Suprapubic skin (tissue), 4 donors: ENCODE measurements around the gene PANK4. TPM values are rescaled to one million over a fixed set of nuclear protein-coding genes. Genes with fewer than 3 reads are reported as not detected.

Source experiments
- DNase-seq, 2 donors: peaks; one replicate each; pipeline ENCODE4 v3.0.0-alpha.2; 2019; ENCODE audit warnings: low spot score in 2 of 2
- H3K27ac ChIP-seq: fragments of 200-600 bp; sonication (generic); one replicate; pipeline ENCODE4 v1.5.1; 2019
- H3K27me3 ChIP-seq: fragments of 200-600 bp; sonication (generic); one replicate; pipeline ENCODE4 v1.5.1; 2019
- H3K36me3 ChIP-seq: fragments of 200-600 bp; sonication (generic); one replicate; pipeline ENCODE4 v1.5.1; 2019
- H3K4me1 ChIP-seq: fragments of 200-600 bp; sonication (generic); one replicate; pipeline ENCODE4 v1.5.1; 2019
- H3K4me3 ChIP-seq: fragments of 200-600 bp; sonication (generic); one replicate; pipeline ENCODE4 v1.5.1; 2019; ENCODE audit warnings: mild to moderate bottlenecking
- H3K9me3 ChIP-seq: fragments of 200-600 bp; sonication (generic); one replicate; pipeline ENCODE4 v1.5.1; 2019
- CTCF ChIP-seq, 2 donors: fragments of 200-600 bp in 1 of 2; fragments of 450-650 bp in 1 of 2; sonication (generic) in 1 of 2; IDR thresholded peaks; one replicate each; pipeline ENCODE4 v1.5.1; 2016 to 2019; ENCODE audit warnings: antibody characterized with exemption in 2 of 2, mild to moderate bottlenecking in 1 of 2, moderate library complexity in 1 of 2
- EP300 ChIP-seq: sonication (generic); formaldehyde crosslinking; IDR thresholded peaks from one replicate; pipeline ENCODE4 v1.6.1; 2017; ENCODE audit warnings: antibody characterized with exemption
- POLR2A ChIP-seq, 2 donors: fragments of 450-650 bp; IDR thresholded peaks; one replicate each; pipeline ENCODE4 v1.6.1; 2017; ENCODE audit warnings: antibody characterized with exemption in 2 of 2, mild to moderate bottlenecking in 2 of 2, moderate library complexity in 2 of 2
- POLR2AphosphoS5 ChIP-seq, 3 donors: sonication (generic); formaldehyde crosslinking; IDR thresholded peaks; one replicate each; pipeline ENCODE4 v1.6.1; 2017; ENCODE audit warnings: antibody characterized with exemption in 3 of 3
- WGBS: methylation state at CpG from one replicate; pipeline ENCODE4 v1.1.5; 2018; 5-methylcytosine and 5-hydroxymethylcytosine counted together
- total RNA-seq, 4 donors: library from RNA; depleted of rRNA; stranded (reverse); fragments of >200 nt; gene quantifications; one replicate each; pipeline ENCODE4 v1.1.0, GENCODE V29; 2016

Gene PANK4
- total RNA-seq, 4 donors from 2014 or later: 17.7 to 36.0 (median 29.7) TPM

GRCh38 chr1:2506901-2507565, 19.4 kb downstream of the PANK4 start:
- peaks cover 49% of the 10 kb centered on the region for H3K36me3 ChIP-seq
- TF ChIP-seq POLR2A (IDR thresholded peaks at IDR 0.05) (no peak), POLR2AphosphoS5 (IDR thresholded peaks at IDR 0.05) (no peak), EP300 (no peak), CTCF (IDR thresholded peaks at IDR 0.05) (no peak)
- peaks cover 18% of the 10 kb centered on the region for H3K4me1 ChIP-seq
- DNase-seq: no peak
- 63% methylated on average over 6 of the region's 15 CpGs for WGBS
- peaks cover 27% of the 10 kb centered on the region for H3K27me3 ChIP-seq
- no peak overlapping the region for H3K27ac ChIP-seq
- H3K4me3 ChIP-seq: no peak overlapping the region
- no peaks in the 10 kb centered on the region for H3K9me3 ChIP-seq

GRCh38 chr1:2506007-2506860, 20.2 kb downstream of the PANK4 start:
- no peak for DNase-seq
- Histone ChIP-seq H3K27me3 (peaks cover 35% of the 10 kb centered on the region), H3K4me1 (peaks cover 18% of the 10 kb centered on the region), H3K36me3 (peaks cover 47% of the 10 kb centered on the region), H3K27ac (no peak overlapping the region), H3K4me3 (no peak overlapping the region), H3K9me3 (no peaks in the 10 kb centered on the region)
- TF ChIP-seq POLR2AphosphoS5 (IDR thresholded peaks at IDR 0.05) (no peak), EP300 (no peak), CTCF (IDR thresholded peaks at IDR 0.05) (no peak), POLR2A (IDR thresholded peaks at IDR 0.05) (no peak)
- 63% methylated on average over 7 of the region's 30 CpGs for WGBS

- H3K27me3 ChIP-seq: peaks cover 39% of the 10 kb centered on the region
These were observed 20.9 kb downstream of the PANK4 start for GRCh38 chr1:2505461-2505994.

GRCh38 chr1:2504949-2505272, 21.5 kb downstream of the PANK4 start:
- H3K4me3 ChIP-seq: no peak overlapping the region
- DNase-seq: no peak
- WGBS: no CpG with 5 or more reads among the region's 22 CpGs
- H3K27ac ChIP-seq: no peak overlapping the region
- TF ChIP-seq POLR2A (IDR thresholded peaks at IDR 0.05): no peak
- TF ChIP-seq CTCF (IDR thresholded peaks at IDR 0.05): no peak
- TF ChIP-seq POLR2AphosphoS5 (IDR thresholded peaks at IDR 0.05): no peak
- no peak for TF ChIP-seq EP300
- H3K36me3 ChIP-seq: peaks cover 34% of the 10 kb centered on the region
- H3K9me3 ChIP-seq: no peaks in the 10 kb centered on the region
- peaks cover 22% of the 10 kb centered on the region for H3K4me1 ChIP-seq
- peaks cover 39% of the 10 kb centered on the region for H3K27me3 ChIP-seq

More at GRCh38 chr1:2505461-2505994, 20.9 kb downstream of the PANK4 start:
- peaks cover 40% of the 10 kb centered on the region for H3K36me3 ChIP-seq
- no peak overlapping the region for H3K4me3 ChIP-seq
- peaks cover 18% of the 10 kb centered on the region for H3K4me1 ChIP-seq
- H3K27ac ChIP-seq: no peak overlapping the region
- 61% methylated on average over 17 of the region's 21 CpGs for WGBS
- TF ChIP-seq POLR2A (IDR thresholded peaks at IDR 0.05): no peak
- no peaks in the 10 kb centered on the region for H3K9me3 ChIP-seq
- no peak for DNase-seq

GRCh38 chr1:2504225-2504948, 22.0 kb downstream of the PANK4 start:
- DNase-seq: no peak
- 60% methylated on average over 9 of the region's 36 CpGs for WGBS
- no peak for TF ChIP-seq CTCF (IDR thresholded peaks at IDR 0.05)
- TF ChIP-seq POLR2AphosphoS5 (IDR thresholded peaks at IDR 0.05): no peak
- no peak for TF ChIP-seq POLR2A (IDR thresholded peaks at IDR 0.05)
- no peak for TF ChIP-seq EP300
- no peaks in the 10 kb centered on the region for H3K9me3 ChIP-seq
- H3K27ac ChIP-seq: no peak overlapping the region
- H3K4me3 ChIP-seq: no peak overlapping the region
- H3K36me3 ChIP-seq: peaks cover 29% of the 10 kb centered on the region
- peaks cover 26% of the 10 kb centered on the region for H3K4me1 ChIP-seq
- H3K27me3 ChIP-seq: peaks cover 42% of the 10 kb centered on the region
